ENCODE results near the gene LMBRD2. TPM values are rescaled to one million over a fixed set of nuclear protein-coding genes. Genes with fewer than 3 reads are reported as not detected.

LMBRD2 gene
- polyA plus RNA-seq, 3 donors, result 2.1 to 6.4 (median 2.3) TPM

GRCh38 chr5:36181774-36182173, 30.1 kb upstream of the LMBRD2 start:
- intact Hi-C loops (cut with micrococcal nuclease), result no loop called here
- no peaks in the 10 kb centered on the region for H3K4me1 Mint-ChIP-seq
- H3K36me3 Mint-ChIP-seq, result peaks cover 67 to 73% of the 10 kb centered on the region in 2 donors
- H3K27me3 Mint-ChIP-seq (ENCODE audit: low read depth in 3 of 3), result peaks cover 0 to 2% (median 0%) of the 10 kb centered on the region in 3 donors
- no peak for DNase-seq
- Histone ChIP-seq H3K9me3 (replicated peaks in 1 of 2; ENCODE audit: control insufficient read depth in 1 of 2, insufficient read depth in 1 of 2, low read length in 2 of 2) (no peaks in the 10 kb centered on the region), H3K4me1 (ENCODE audit: control insufficient read depth in 1 of 2, insufficient read depth in 2 of 2, low read length in 2 of 2) (no peaks in the 10 kb centered on the region), H3K27ac (ENCODE audit: low read depth in 1 of 2, low read length in 2 of 2) (no peak overlapping the region), H3K36me3 (replicated peaks in 1 of 2; ENCODE audit: control insufficient read depth in 1 of 2, insufficient read depth in 2 of 2, low read length in 2 of 2) (peaks cover 57 to 71% of the 10 kb centered on the region in 2 donors), H2AFZ (ENCODE audit: insufficient read depth, low read depth, low read length, poor library complexity, severe bottlenecking) (no peak overlapping the region), H3K79me2 (ENCODE audit: insufficient read depth, low read length) (no peaks in the 10 kb centered on the region), H3K4me3 (replicated peaks in 1 of 3; ENCODE audit: low read depth in 2 of 3, low read length in 3 of 3) (no peak overlapping the region), H4K20me1 (ENCODE audit: insufficient read depth, low read length) (no peaks in the 10 kb centered on the region), H3K4me2 (replicated peaks; ENCODE audit: extremely low read depth, low read length, poor library complexity, severe bottlenecking) (no peak overlapping the region), H3K9ac (ENCODE audit: insufficient read depth, low read length, poor library complexity, severe bottlenecking) (no peak overlapping the region), H3K27me3 (ENCODE audit: control insufficient read depth in 2 of 2, insufficient read depth in 2 of 2, low read length in 2 of 2) (no peaks in the 10 kb centered on the region)
- no peak overlapping the region for H3K27ac Mint-ChIP-seq
- TF ChIP-seq, protein P1, sequence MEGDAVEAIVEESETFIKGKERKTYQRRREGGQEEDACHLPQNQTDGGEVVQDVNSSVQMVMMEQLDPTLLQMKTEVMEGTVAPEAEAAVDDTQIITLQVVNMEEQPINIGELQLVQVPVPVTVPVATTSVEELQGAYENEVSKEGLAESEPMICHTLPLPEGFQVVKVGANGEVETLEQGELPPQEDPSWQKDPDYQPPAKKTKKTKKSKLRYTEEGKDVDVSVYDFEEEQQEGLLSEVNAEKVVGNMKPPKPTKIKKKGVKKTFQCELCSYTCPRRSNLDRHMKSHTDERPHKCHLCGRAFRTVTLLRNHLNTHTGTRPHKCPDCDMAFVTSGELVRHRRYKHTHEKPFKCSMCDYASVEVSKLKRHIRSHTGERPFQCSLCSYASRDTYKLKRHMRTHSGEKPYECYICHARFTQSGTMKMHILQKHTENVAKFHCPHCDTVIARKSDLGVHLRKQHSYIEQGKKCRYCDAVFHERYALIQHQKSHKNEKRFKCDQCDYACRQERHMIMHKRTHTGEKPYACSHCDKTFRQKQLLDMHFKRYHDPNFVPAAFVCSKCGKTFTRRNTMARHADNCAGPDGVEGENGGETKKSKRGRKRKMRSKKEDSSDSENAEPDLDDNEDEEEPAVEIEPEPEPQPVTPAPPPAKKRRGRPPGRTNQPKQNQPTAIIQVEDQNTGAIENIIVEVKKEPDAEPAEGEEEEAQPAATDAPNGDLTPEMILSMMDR (IDR thresholded peaks at IDR 0.05), result no peak
- WGBS (ENCODE audit: insufficient coverage), result 94% methylated on average over 2 of the region's 2 CpGs
- H3K9me3 Mint-ChIP-seq, result peaks cover 0 to 6% (median 0%) of the 10 kb centered on the region in 7 donors
- no peak overlapping the region for H3K4me3 Mint-ChIP-seq

DNA sequence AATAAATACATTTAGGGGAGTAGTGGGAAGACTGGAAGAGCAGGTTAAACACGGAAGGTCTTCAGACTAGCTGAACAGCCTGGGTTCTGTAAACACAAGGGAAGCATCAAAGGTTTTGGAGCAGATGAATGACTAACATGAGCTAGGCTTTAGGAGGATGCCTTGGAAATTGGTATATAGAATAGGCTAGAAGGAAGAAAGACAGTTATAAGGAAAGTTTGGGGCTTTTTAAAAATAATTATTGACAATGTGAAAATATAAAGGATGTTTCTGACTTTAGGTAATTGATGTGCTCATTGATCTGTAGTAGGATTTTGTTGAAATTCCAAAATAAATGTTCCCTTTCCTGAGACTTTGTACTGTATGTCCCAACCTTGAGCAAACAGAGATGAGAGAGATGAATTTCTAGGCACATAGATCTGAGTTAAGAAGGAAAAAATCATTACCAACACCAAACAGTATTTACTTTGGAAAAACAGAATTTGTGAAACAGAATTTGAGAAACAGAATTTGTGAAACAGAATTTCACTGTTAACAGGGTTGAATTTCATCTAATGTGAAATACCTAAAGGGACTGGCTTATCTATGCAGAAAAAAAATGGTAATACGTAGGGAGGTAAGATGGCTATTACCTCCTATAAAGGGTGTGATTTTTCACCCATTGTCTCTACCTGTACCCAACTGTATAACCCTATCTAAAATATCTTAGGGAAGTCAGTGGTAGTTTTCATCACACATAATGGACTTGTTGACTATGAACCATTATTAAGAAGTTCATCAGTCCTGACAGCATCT, 29.1 kb upstream of the LMBRD2 start:
- no peaks in the 10 kb centered on the region for H3K4me1 ChIP-seq (ENCODE audit: control insufficient read depth in 1 of 2, insufficient read depth in 2 of 2, low read length in 2 of 2)
- TF ChIP-seq, protein P1 (IDR thresholded peaks at IDR 0.05), result no peak
- peaks cover 62 to 78% of the 10 kb centered on the region in 2 donors for H3K36me3 ChIP-seq (replicated peaks in 1 of 2; ENCODE audit: control insufficient read depth in 1 of 2, insufficient read depth in 2 of 2, low read length in 2 of 2)
- intact Hi-C loops (cut with micrococcal nuclease), result no loop called here
- Mint-ChIP-seq H3K27me3 (ENCODE audit: low read depth in 3 of 3) (peaks cover 0 to 2% (median 0%) of the 10 kb centered on the region in 3 donors), H3K9me3 (peaks cover 0 to 6% (median 0%) of the 10 kb centered on the region in 7 donors), H3K4me3 (no peak overlapping the region), H3K4me1 (no peaks in the 10 kb centered on the region), H3K27ac (peak overlapping the region in 1 of 7 donors; percentile 40), H3K36me3 (peaks cover 64 to 74% of the 10 kb centered on the region in 2 donors)
- WGBS (ENCODE audit: insufficient coverage), result 94% methylated on average over 1 of the region's 2 CpGs
- H3K27me3 ChIP-seq (ENCODE audit: control insufficient read depth in 2 of 2, insufficient read depth in 2 of 2, low read length in 2 of 2), result no peaks in the 10 kb centered on the region
- no peaks in the 10 kb centered on the region for H3K9me3 ChIP-seq (replicated peaks in 1 of 2; ENCODE audit: control insufficient read depth in 1 of 2, insufficient read depth in 1 of 2, low read length in 2 of 2)
- H3K9ac ChIP-seq (ENCODE audit: insufficient read depth, low read length, poor library complexity, severe bottlenecking), result no peak overlapping the region
- H2AFZ ChIP-seq (ENCODE audit: insufficient read depth, low read depth, low read length, poor library complexity, severe bottlenecking), result no peak overlapping the region
- H4K20me1 ChIP-seq (ENCODE audit: insufficient read depth, low read length), result no peaks in the 10 kb centered on the region
- no peaks in the 10 kb centered on the region for H3K79me2 ChIP-seq (ENCODE audit: insufficient read depth, low read length)
- no peak overlapping the region for H3K4me3 ChIP-seq (replicated peaks in 1 of 3; ENCODE audit: low read depth in 2 of 3, low read length in 3 of 3)
- H3K27ac ChIP-seq (ENCODE audit: low read depth in 1 of 2, low read length in 2 of 2), result no peak overlapping the region
- H3K4me2 ChIP-seq (replicated peaks; ENCODE audit: extremely low read depth, low read length, poor library complexity, severe bottlenecking), result no peak overlapping the region
- no peak for DNase-seq
